Measurements from ENCODE around the gene KRT80. TPM values are rescaled to one million over a fixed set of nuclear protein-coding genes. Genes with fewer than 3 reads are reported as not detected.

KRT80 gene
- total and polyA plus RNA-seq, 2 donors (not counting 3 experiments of a cell fraction or from before 2014, with no cell fraction given), result 13.6 to 23.7 TPM

DNA sequence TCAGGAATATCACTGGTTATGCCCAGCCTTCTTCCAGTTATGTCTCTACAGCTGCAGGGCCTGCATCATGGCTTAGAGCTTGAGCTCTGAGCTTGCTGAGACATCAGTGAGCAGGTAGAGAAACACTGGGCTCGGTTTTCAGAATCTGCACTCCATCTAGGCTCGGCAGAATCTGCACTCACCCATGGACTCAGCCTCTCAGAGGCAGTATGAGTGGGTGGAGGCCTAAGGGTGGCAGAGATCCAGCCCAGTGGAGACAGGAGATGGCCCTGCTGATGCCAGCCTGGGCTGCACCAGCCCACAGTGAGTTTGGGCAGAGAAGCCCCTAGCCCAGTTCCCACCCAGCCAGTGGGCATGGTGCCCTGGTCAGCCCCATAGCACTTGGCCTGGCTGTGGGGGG, 12.8 kb downstream of the KRT80 start:
- no peaks in the 10 kb centered on the region for H4K20me1 ChIP-seq (replicated peaks; ENCODE audit: control insufficient read depth, extremely low read depth, insufficient read depth, low read length)
- H3K27me3 ChIP-seq (ENCODE audit: control insufficient read depth in 2 of 2, insufficient read depth in 2 of 2, low read length in 2 of 2), result no peaks in the 10 kb centered on the region
- dilution Hi-C loops (cut with MboI; ENCODE audit: extremely low pct_ligation_motif_present, low sequenced_read_pairs) (no loop called here), intact Hi-C loops (cut with micrococcal nuclease) (no loop called here)
- TF ChIP-seq MAX (IDR thresholded peaks at IDR 0.05; ENCODE audit: insufficient read depth, insufficient read length) (no peak), FOS (IDR thresholded peaks at IDR 0.05; ENCODE audit: borderline replicate concordance, insufficient read depth, low read length) (no peak), MYC (IDR thresholded peaks at IDR 0.05; ENCODE audit: low read depth, low read length) (no peak), JUN (IDR thresholded peaks at IDR 0.05; ENCODE audit: borderline replicate concordance, insufficient read depth, insufficient read length, low read depth) (no peak), GATA2 (IDR thresholded peaks at IDR 0.05; ENCODE audit: insufficient read depth, insufficient read length, low read depth, low read length) (no peak), POLR2AphosphoS5 (IDR thresholded peaks at IDR 0.05; ENCODE audit: insufficient read depth, low read depth, low read length) (no peak), POLR2A (IDR thresholded peaks at IDR 0.05; ENCODE audit: low read depth, low read length) (no peak), CTCF (IDR thresholded peaks at IDR 0.05; ENCODE audit: extremely low read depth in 1 of 2, insufficient read depth in 1 of 2, low read depth in 1 of 2, low read length in 2 of 2) (no peak), EZH2 (IDR thresholded peaks at IDR 0.05; ENCODE audit: borderline replicate concordance, low read depth, low read length, severe bottlenecking) (no peak)
- FAIRE-seq, result no peak
- DNase-seq (ENCODE audit: low read depth, low spot score), result no peak
- no peaks in the 10 kb centered on the region for H3K9me1 ChIP-seq (replicated peaks; ENCODE audit: control insufficient read depth, extremely low read depth, insufficient read depth, low read length)
- no TSS peak for BruUV-seq (replicated peaks)
- H3K9me3 ChIP-seq (replicated peaks; ENCODE audit: control insufficient read depth, insufficient read depth, low read length), result no peaks in the 10 kb centered on the region
- H3K4me3 ChIP-seq (replicated peaks in 1 of 3; ENCODE audit: insufficient read depth in 1 of 3, low read depth in 1 of 3, low read length in 3 of 3), result no peak overlapping the region
- no peak overlapping the region for H3K4me2 ChIP-seq (ENCODE audit: insufficient read depth, low read length)
- no peaks in the 10 kb centered on the region for H3K79me2 ChIP-seq (ENCODE audit: control insufficient read depth, insufficient read depth, low read length)
- no peak overlapping the region for H3K27ac ChIP-seq (ENCODE audit: insufficient read depth, low read depth, low read length)
- POLR2A ChIA-PET, result no interaction called here
- CTCF ChIA-PET, result interaction anchor here (0.9 to 2.1 kb wide), 4 partner anchors 8 to 34 kb away, joined by 3 to 10 read pairs (median 3); partner anchors contain the start of gene KRT80
- peaks cover 24% of the 10 kb centered on the region for H3K4me1 ChIP-seq (ENCODE audit: control insufficient read depth, extremely low read depth, insufficient read depth, low read length)
- H3K9ac ChIP-seq (replicated peaks; ENCODE audit: extremely low read depth, insufficient read depth, low read length), result no peak overlapping the region
- no peaks in the 10 kb centered on the region for H3K36me3 ChIP-seq (ENCODE audit: control insufficient read depth in 2 of 2, extremely low read depth in 1 of 2, insufficient read depth in 2 of 2, low read length in 2 of 2)
- no peak overlapping the region for H2AFZ ChIP-seq (ENCODE audit: low read depth, low read length)

Data from endothelial cell of umbilical vein (primary cell).